A673 (cell line): Measurements from ENCODE around the gene DLGAP1. TPM values are rescaled to one million over a fixed set of nuclear protein-coding genes. Genes with fewer than 3 reads are reported as not detected.

Experiments used
- BruUV-seq: library from RNA; stranded (reverse); fragments of 400-500 nt; replicated peaks from 2 replicates; lab custom pipeline; 2021; lab: Mats Ljungman, UMichigan
- CTCF ChIA-PET: fragments of 300-600 bp; sonication (Branson Sonifier 250); formaldehyde crosslinking; loops from one replicate; lab custom pipeline; 2022; ENCODE audit warnings: antibody characterized with exemption; lab: Charles Lee
- POLR2A ChIA-PET: fragments of 300-600 bp; sonication (Branson Sonifier 250); formaldehyde crosslinking; loops from one replicate; lab custom pipeline; 2022; ENCODE audit warnings: antibody characterized with exemption; ENCODE audit not compliant: low non-redundant PET; lab: Charles Lee
- DNase-seq: peaks from one replicate; pipeline ENCODE4 v3.0.0-alpha.2; 2015; ENCODE audit warnings: low spot score
- H3K27ac ChIP-seq: fragments of 200-600 bp; sonication (generic); 2 replicates; pipeline ENCODE4 v1.5.1; 2016; ENCODE audit warnings: mixed run types, low read depth, mild to moderate bottlenecking, mixed read lengths, antibody characterized with exemption, low read length; ENCODE audit not compliant: poor library complexity, severe bottlenecking
- H3K27me3 ChIP-seq: fragments of 200-600 bp; sonication (generic); replicated peaks from 2 replicates; pipeline ENCODE4 v1.6.1; 2017; ENCODE audit warnings: mixed run types, low read depth, mild to moderate bottlenecking, mixed read lengths, antibody characterized with exemption, low read length; ENCODE audit not compliant: insufficient read depth, poor library complexity
- H3K36me3 ChIP-seq: fragments of 200-600 bp; sonication (generic); 2 replicates; pipeline ENCODE4 v1.6.1; 2016; ENCODE audit warnings: mixed run types, mild to moderate bottlenecking, mixed read lengths, antibody characterized with exemption, low read length; ENCODE audit not compliant: insufficient read depth, poor library complexity, severe bottlenecking
- H3K4me1 ChIP-seq: fragments of 200-600 bp; sonication (generic); 2 replicates; pipeline ENCODE4 v1.6.1; 2017; ENCODE audit warnings: mixed run types, mild to moderate bottlenecking, mixed read lengths, antibody characterized with exemption, low read length; ENCODE audit not compliant: insufficient read depth, poor library complexity, severe bottlenecking
- H3K4me3 ChIP-seq: fragments of 200-600 bp; sonication (generic); 2 replicates; pipeline ENCODE4 v1.5.1; 2016; ENCODE audit warnings: low read depth, mixed run types, mild to moderate bottlenecking, mixed read lengths, low read length; ENCODE audit not compliant: poor library complexity, severe bottlenecking
- H3K9me3 ChIP-seq: fragments of 200-600 bp; sonication (generic); 2 replicates; pipeline ENCODE4 v1.6.1; 2016; ENCODE audit warnings: mixed run types, low read depth, mild to moderate bottlenecking, mixed read lengths, antibody characterized with exemption, low read length; ENCODE audit not compliant: poor library complexity, severe bottlenecking
- CTCF ChIP-seq: fragments of 300-800, 200-600 bp; sonication (generic); conservative IDR thresholded peaks from 2 replicates; pipeline ENCODE4 v1.5.1; 2017; ENCODE audit warnings: low read depth, mild to moderate bottlenecking, antibody characterized with exemption, low read length, moderate library complexity, mixed read lengths
- EZH2 ChIP-seq: fragments of 200-600 bp; sonication (generic); IDR thresholded peaks from 2 replicates; pipeline ENCODE4 v1.6.1; 2017; ENCODE audit warnings: borderline replicate concordance, low read depth, mild to moderate bottlenecking, mixed read lengths, antibody characterized with exemption, low read length; ENCODE audit not compliant: poor library complexity, severe bottlenecking
- intact Hi-C: fragments of 100-400 bp; cut with micrococcal nuclease; formaldehyde crosslinking; loops from one replicate; pipeline ENCODE4 v1.10.0; 2022; ENCODE audit not compliant: unreplicated experiment
- total RNA-seq: library from RNA; stranded (reverse); gene quantifications from 2 replicates; pipeline ENCODE4 v1.2.3, GENCODE V29; 2021

The DLGAP1 gene
- total RNA-seq, 1 experiment from 2014 or later, result 135 TPM

- peaks cover 61% of the 10 kb centered on the region for H3K4me1 ChIP-seq
- ChIA-PET POLR2A (no interaction called here), CTCF (interaction anchor here (0.6 kb wide), 1 partner anchor 120 kb away, joined by 3 read pairs; no protein-coding TSS in a partner anchor)
- intact Hi-C loops, result no loop called here
- DNase-seq, result no peak
- no peak overlapping the region for H3K27ac ChIP-seq
- no peak overlapping the region for H3K4me3 ChIP-seq
- no TSS peak for BruUV-seq
- no peaks in the 10 kb centered on the region for H3K27me3 ChIP-seq
- no peaks in the 10 kb centered on the region for H3K36me3 ChIP-seq
- no peaks in the 10 kb centered on the region for H3K9me3 ChIP-seq
- TF ChIP-seq CTCF, result no peak
- no peak for TF ChIP-seq EZH2
Observed at GRCh38 chr18:3863006-3863405, 592.1 kb downstream of the DLGAP1 start.

DNA sequence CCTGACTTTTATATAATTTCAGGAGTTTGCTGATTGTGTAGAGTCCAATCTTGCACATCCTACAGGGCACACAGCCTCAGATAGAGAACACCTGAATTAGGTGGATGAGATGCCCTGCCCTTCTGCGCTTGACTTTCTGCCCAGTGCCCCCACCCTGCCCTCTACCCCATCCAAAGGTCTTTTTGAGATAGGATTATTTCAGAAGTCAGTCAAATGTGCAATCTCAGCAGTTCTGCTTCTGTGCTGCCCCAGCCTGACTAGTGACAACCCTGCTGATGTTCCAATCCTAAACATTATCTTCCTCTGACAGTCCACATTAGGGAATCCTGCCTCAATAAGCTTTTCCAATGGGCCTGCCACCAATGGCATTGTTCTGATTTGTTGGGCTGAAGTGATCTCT, 593.6 kb downstream of the DLGAP1 start:
- ChIA-PET CTCF (no interaction called here), POLR2A (no interaction called here)
- intact Hi-C loops, result no loop called here
- Histone ChIP-seq H3K4me3 (no peak overlapping the region), H3K27ac (no peak overlapping the region), H3K9me3 (no peaks in the 10 kb centered on the region), H3K4me1 (peaks cover 53% of the 10 kb centered on the region), H3K36me3 (no peaks in the 10 kb centered on the region), H3K27me3 (no peaks in the 10 kb centered on the region)
- BruUV-seq, result no TSS peak
- DNase-seq, result no peak
- TF ChIP-seq CTCF, result no peak

DNA sequence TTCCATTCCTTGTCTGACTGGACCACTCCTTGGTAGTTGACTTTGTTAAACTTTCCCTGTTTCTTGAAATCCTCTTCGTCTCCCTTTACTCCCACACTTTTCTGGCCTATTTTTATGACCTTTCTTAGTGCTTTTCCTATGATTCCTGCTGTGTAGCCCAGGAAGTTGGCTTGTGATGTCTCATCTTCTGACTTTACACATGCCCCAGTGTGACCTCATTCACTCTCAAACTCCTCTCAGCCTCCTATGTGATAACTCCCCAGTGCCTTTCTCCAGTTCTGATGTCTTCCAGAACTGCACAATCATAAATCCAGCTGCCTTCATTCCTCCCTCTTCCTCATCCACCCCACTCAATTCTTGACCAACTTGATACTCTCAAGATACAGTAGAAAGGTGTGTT, 597.6 kb downstream of the DLGAP1 start:
- peak; percentile 36 for DNase-seq

More for the DNA sequence above, 597.6 kb downstream of the DLGAP1 start:
- H3K4me1 ChIP-seq, result peaks cover 16% of the 10 kb centered on the region
- BruUV-seq, result no TSS peak
- H3K9me3 ChIP-seq, result no peaks in the 10 kb centered on the region
- peak overlapping the region; percentile 34 for H3K27ac ChIP-seq
- no peaks in the 10 kb centered on the region for H3K27me3 ChIP-seq
- intact Hi-C loops, result no loop called here
- TF ChIP-seq EZH2 (no peak), CTCF (no peak)
- H3K4me3 ChIP-seq, result no peak overlapping the region
- POLR2A ChIA-PET, result no interaction called here
- CTCF ChIA-PET, result no interaction called here
- H3K36me3 ChIP-seq, result peaks cover 6% of the 10 kb centered on the region
